ENCODE measurements around the gene TSHZ2. TPM values are rescaled to one million over a fixed set of nuclear protein-coding genes. Genes with fewer than 3 reads are reported as not detected.

The TSHZ2 gene
- total RNA-seq, 1 experiment from 2014 or later, result 0.20 TPM

DNA sequence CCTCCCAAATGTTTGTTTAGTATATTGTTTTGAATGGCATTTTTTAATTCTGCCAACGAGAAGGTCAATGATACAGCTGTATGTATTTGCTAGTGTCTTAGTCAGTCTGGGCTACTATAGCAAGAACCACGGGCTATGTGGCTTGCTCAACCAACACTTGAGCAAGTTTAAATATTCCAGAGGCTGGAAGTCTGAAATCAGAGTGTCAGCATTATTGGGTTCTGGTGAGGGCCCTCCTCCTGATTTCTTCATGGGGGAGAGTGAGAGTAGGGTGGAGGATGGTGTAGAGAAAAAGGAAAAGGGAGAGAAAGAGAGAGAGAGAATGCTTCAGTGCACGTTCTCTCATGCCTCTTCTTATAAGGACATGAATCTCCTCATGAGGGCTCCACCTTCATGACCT lies 144.6 kb downstream of the TSHZ2 start:
- ChIA-PET POLR2A (no interaction called here), CTCF (no interaction called here)
- no peak for ATAC-seq
- Mint-ChIP-seq H3K9me3 (peaks cover 23% of the 10 kb centered on the region), H3K27me3 (ENCODE audit: low read depth) (no peaks in the 10 kb centered on the region), H3K4me3 (no peak overlapping the region), H3K27ac (no peak overlapping the region), H3K36me3 (0 out of 2 replicates have a peak, but pooled peaks cover 4% of the 10 kb centered on the region), H3K4me1 (peaks cover 12% of the 10 kb centered on the region)
- TF ChIP-seq, protein P1, sequence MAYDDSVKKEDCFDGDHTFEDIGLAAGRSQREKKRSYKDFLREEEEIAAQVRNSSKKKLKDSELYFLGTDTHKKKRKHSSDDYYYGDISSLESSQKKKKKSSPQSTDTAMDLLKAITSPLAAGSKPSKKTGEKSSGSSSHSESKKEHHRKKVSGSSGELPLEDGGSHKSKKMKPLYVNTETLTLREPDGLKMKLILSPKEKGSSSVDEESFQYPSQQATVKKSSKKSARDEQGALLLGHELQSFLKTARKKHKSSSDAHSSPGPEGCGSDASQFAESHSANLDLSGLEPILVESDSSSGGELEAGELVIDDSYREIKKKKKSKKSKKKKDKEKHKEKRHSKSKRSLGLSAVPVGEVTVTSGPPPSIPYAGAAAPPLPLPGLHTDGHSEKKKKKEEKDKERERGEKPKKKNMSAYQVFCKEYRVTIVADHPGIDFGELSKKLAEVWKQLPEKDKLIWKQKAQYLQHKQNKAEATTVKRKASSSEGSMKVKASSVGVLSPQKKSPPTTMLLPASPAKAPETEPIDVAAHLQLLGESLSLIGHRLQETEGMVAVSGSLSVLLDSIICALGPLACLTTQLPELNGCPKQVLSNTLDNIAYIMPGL (CRISPR knock-in tag; IDR thresholded peaks at IDR 0.05), result no peak
- TF ChIP-seq ELF4 (CRISPR knock-in tag; IDR thresholded peaks at IDR 0.05; ENCODE audit: low read depth) (no peak), PREB (CRISPR knock-in tag; IDR thresholded peaks at IDR 0.05; ENCODE audit: borderline replicate concordance) (no peak), SOX15 (CRISPR knock-in tag; IDR thresholded peaks at IDR 0.05) (no peak), FOXJ3 (CRISPR knock-in tag; IDR thresholded peaks at IDR 0.05; ENCODE audit: borderline replicate concordance) (no peak), ZNF423 (CRISPR knock-in tag; IDR thresholded peaks at IDR 0.05) (no peak), RORB (CRISPR knock-in tag; IDR thresholded peaks at IDR 0.05) (no peak), E2F4 (CRISPR knock-in tag; IDR thresholded peaks at IDR 0.05; ENCODE audit: borderline replicate concordance, low read depth) (no peak), ATF6 (CRISPR knock-in tag; IDR thresholded peaks at IDR 0.05) (no peak), ZNF532 (CRISPR knock-in tag; IDR thresholded peaks at IDR 0.05; ENCODE audit: borderline replicate concordance) (no peak), ZNF121 (CRISPR knock-in tag; IDR thresholded peaks at IDR 0.05) (no peak), FOXP1 (CRISPR knock-in tag; IDR thresholded peaks at IDR 0.05; ENCODE audit: borderline replicate concordance) (no peak), TP53 (CRISPR knock-in tag; IDR thresholded peaks at IDR 0.05) (no peak), GABPB1 (CRISPR knock-in tag; IDR thresholded peaks at IDR 0.05) (no peak), IRF2 (CRISPR knock-in tag; IDR thresholded peaks at IDR 0.05; ENCODE audit: borderline replicate concordance, low read depth) (no peak), NR3C1 (CRISPR knock-in tag; conservative IDR thresholded peaks at IDR 0.05; ENCODE audit: low read depth) (no peak), OVOL2 (CRISPR knock-in tag; IDR thresholded peaks at IDR 0.05; ENCODE audit: borderline replicate concordance) (no peak)
- TF ChIP-seq, protein P2, sequence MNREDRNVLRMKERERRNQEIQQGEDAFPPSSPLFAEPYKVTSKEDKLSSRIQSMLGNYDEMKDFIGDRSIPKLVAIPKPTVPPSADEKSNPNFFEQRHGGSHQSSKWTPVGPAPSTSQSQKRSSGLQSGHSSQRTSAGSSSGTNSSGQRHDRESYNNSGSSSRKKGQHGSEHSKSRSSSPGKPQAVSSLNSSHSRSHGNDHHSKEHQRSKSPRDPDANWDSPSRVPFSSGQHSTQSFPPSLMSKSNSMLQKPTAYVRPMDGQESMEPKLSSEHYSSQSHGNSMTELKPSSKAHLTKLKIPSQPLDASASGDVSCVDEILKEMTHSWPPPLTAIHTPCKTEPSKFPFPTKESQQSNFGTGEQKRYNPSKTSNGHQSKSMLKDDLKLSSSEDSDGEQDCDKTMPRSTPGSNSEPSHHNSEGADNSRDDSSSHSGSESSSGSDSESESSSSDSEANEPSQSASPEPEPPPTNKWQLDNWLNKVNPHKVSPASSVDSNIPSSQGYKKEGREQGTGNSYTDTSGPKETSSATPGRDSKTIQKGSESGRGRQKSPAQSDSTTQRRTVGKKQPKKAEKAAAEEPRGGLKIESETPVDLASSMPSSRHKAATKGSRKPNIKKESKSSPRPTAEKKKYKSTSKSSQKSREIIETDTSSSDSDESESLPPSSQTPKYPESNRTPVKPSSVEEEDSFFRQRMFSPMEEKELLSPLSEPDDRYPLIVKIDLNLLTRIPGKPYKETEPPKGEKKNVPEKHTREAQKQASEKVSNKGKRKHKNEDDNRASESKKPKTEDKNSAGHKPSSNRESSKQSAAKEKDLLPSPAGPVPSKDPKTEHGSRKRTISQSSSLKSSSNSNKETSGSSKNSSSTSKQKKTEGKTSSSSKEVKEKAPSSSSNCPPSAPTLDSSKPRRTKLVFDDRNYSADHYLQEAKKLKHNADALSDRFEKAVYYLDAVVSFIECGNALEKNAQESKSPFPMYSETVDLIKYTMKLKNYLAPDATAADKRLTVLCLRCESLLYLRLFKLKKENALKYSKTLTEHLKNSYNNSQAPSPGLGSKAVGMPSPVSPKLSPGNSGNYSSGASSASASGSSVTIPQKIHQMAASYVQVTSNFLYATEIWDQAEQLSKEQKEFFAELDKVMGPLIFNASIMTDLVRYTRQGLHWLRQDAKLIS (CRISPR knock-in tag; IDR thresholded peaks at IDR 0.05; ENCODE audit: borderline replicate concordance), result no peak
- TF ChIP-seq, protein P3, sequence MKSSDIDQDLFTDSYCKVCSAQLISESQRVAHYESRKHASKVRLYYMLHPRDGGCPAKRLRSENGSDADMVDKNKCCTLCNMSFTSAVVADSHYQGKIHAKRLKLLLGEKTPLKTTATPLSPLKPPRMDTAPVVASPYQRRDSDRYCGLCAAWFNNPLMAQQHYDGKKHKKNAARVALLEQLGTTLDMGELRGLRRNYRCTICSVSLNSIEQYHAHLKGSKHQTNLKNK (CRISPR knock-in tag; IDR thresholded peaks at IDR 0.05), result no peak
- no peak for DNase-seq (ENCODE audit: low spot score)

Measured in WTC11 (cell line).